Stimulated activated CD8-positive, alpha-beta memory T cell treated with anti-CD3 and anti-CD28 coated beads, Interleukin-7, amount 100 ng/mL, for 4 hours (primary cell): ENCODE measurements around the gene KRT14.
"Not testable (repeated sequence)": the region's sequence is repeated elsewhere in the genome, so short reads cannot be mapped to it uniquely, and the experiment has no call there.

Experiments
- DNase-seq, 2 donors: peaks; one replicate each; pipeline ENCODE4 v3.0.0-alpha.2; 2020; ENCODE audit warnings: low read depth in 2 of 2

KRT14 gene

DNA sequence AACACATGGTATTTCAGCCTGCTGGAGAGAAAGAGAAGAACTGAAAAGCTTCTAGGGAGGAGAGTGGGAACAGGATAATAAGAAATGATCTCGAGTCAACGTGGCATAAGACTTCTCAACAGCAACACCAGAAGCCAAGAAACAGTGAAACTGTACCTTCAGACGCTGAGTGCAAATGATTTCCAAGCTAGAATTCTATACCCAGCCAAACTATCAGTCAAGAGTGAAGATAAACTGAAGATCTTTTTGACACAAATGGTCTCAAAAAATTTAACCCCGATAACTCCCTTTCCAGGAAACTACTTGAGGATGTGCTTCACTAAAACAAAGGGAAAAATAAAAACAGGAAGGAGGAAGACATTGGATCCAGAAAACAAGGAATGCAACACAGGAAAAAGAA lies 20.2 kb upstream of the KRT14 start:
- DNase-seq, result not testable (repeated sequence)

DNA sequence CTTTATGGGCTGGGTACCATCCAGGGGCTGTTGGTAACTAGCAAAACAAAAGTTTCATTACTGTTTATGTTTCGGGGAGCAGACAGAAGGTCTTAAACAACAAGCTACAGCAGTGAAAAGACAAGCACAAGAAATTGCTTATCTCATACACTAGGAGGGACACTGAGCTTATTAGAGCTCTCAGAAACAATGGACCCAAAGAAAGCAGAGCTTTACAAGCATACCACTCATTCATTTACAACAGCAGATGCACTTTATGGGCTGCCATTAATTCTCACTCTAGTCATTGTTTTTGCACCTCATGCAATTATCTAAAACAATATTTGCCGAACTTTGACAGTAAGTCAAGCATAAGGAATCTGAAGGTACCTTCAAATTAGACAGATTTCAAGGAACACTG lies 15.8 kb upstream of the KRT14 start:
- DNase-seq, result no peak

DNA sequence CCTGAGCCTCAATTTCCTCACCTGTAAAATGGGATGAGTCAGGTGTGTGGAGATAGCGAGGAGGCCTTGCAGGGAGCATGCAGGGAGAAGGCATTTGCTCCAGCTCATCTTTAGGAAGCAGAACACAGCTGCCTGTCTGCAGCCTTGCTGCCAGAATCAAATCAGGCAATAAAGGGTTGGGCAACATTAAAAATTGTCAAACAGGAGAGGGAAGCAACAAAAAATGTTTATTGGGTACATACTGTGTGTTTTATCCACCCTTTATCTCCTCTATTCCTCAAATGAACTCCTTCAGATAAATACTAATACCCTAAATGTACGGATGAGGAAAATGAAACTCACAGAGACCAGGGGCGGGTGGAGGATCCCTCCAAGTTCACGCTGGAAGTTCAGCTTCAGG lies 13.6 kb upstream of the KRT14 start:
- no peak for DNase-seq

DNA sequence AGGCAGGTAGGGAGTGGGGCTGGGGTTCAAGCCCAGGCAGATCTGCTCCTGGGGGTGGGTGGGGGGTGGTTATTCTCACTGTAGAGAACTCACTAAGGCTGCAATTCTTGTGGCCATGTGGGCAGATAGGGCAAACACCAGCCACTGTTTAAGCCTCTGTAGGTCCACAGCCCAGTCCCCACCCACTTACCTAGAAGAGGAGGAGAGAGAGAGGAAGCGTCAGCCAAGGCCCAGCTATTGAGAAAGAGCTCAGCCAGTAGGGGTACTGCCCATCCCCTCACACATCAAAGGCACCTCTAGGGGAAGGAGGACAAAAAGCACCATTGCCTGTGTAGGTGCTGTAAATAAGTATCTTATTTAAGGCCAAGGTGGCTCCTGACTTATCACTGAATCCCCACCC lies 13.0 kb upstream of the KRT14 start:
- no peak for DNase-seq

DNA sequence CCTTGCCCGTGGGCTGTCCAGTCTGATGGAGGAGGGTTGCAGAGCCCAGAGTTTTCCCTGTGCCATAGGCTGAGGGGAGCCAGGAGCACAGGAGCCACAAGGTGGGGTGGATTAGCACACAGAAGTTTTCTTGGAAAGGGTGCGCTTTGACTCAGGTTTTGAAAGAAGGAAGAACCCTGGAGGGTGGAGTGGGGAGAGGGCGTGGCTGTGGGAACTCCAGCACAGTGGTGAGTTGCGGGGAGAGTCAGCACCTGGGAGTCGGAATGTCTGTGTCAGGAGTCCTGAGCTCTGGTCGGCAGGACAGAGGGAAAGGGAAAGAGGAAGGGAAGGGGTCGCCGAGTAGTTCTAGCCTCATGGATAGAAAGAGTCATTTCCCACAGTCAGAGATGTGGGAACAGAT lies 8.9 kb upstream of the KRT14 start:
- DNase-seq, result no peak

DNA sequence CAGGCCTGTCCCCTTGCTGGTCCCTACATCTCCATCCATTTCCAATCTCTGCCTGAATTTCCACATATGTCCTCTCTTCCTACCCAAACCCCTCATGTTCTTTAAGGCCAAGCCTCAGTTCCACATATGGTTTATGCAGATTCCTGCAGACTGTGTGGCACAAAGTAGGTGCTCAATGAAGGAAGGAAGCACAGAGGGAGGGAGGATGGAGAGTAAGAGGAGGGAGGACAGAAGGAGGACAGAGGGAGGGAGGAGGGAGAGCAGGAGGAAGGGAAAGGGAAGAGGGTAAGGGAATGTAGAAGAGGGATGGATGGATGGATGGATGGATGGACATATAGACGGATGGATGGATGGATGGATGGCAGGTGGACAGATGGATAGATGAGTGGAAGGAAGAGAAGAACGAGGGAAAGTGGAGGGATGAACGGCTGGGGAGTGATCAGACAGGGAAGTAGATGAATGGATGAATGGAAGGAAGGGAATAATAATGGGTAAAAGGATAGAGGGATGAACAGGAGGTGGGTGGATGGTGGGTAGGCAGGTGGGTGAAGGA lies 7.7 kb upstream of the KRT14 start:
- no peak for DNase-seq

DNA sequence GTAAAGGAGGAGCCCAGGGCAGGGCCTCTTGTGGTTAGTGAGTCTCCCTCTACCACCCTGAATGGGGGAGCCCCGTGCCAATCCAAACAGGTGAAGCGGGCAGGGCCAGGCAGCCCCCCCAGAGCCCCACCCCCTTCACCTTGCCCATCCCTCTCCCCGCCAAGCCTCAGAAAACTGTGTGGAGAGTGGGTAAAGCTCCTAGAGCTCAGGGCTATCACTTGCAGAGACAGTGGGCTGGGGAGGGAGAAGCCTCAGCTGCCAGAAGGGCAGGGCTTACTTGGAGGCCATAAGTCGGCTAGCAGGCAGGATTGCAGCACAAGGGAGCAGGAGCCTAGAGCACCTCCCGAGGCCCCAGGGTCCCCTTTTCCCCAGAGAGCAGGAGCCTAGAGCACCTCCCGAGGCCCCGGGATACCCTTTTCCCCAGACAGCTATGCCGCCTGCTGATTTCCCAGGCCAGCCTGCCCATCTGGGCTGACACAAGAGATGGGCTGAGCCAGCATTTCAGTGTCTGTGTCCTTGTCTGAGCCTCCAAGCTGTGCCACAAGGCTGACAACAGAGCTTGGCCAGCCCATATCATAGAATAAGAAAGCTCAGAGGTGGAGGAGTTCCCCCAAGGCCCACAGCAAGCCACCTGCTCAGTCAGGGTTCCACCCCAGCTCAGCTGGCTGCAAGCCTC lies 6.7 kb upstream of the KRT14 start:
- DNase-seq, result no peak

DNA sequence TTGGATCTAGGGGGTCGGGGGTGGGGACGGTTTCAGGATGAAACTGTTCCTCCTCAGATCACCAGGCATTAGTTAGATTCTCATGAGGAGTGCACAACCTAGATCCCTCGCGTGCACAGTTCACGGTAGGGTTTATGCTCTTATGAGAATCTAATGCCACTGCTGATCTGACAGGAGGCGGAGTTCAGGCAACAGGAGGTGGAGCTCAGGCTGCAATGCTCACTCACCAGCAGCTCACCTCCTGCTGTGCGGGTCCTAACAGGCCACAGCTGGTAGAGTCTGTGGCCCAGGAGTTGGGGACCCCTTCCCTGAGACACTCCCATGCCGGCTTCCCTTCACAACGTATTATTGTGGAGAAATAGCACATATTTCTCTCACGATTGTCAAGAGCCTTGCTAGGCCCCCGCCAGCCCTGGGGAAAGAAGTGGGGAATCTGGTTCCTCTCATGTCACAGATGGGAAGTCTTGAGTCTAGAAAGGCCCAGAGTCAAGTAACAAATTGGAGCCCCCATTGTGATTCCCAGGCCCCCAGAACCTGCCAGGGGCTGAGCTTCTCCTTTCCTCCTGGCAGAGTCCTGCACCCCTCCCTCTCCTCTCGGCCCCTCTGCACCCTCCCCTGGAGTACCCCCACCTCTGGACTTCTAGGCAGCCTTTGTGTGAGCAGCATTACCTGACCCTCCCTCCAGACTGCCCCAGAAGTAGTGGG lies 6.1 kb upstream of the KRT14 start:
- DNase-seq, result no peak

DNA sequence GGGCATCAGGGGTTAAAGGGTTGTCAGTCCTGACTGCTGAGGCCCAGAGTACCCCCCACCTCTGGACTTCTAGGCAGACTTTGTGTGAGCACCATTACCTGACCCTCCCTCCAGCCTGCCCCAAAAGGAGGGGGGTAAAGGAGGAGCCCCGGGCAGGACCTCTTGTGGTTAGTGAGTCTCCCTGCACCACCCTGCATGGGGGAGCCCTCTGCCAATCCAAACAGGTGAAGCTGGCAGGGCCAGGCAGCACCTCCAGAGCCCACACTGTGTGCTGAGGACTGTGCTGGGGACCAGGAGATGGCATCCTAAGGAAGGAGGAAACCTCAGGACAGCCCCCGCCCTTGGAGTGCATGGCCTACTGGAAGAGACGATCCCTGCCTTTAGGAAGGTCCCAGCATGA lies 2.6 kb upstream of the KRT14 start:
- no peak for DNase-seq

DNA sequence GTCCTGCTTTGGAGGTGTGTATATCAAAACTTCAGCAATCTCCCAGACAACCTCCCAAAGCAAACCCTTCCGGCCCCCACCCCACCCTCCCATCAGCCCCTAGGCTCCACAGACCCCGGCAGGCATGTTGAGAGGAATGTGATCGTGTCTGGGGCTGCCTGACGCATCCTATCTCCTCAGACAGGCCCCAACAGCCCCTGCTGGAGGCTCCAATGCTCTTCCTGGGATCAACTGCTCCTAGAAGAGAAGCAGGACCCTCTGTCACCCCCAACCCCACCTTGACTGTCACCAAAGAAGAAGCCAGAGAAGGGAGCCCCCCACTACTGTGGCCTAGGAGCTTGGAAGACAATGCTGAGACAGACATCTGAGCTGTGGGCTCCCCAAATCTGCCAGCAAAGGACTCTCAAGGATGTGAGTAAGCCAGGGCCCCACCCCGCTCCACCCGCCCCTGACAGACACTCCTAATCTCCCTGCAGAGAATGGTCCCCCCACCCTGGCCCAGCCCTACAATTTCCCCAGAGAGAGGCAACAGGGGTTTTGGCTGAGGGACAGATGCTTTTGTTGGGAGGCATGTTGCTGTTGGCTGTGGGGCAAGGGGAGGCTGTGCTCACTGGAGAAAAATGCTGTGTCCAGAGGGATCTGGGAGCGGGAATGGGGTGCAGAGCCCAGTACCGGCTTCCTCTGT lies 1.6 kb upstream of the KRT14 start:
- DNase-seq, result no peak

DNA sequence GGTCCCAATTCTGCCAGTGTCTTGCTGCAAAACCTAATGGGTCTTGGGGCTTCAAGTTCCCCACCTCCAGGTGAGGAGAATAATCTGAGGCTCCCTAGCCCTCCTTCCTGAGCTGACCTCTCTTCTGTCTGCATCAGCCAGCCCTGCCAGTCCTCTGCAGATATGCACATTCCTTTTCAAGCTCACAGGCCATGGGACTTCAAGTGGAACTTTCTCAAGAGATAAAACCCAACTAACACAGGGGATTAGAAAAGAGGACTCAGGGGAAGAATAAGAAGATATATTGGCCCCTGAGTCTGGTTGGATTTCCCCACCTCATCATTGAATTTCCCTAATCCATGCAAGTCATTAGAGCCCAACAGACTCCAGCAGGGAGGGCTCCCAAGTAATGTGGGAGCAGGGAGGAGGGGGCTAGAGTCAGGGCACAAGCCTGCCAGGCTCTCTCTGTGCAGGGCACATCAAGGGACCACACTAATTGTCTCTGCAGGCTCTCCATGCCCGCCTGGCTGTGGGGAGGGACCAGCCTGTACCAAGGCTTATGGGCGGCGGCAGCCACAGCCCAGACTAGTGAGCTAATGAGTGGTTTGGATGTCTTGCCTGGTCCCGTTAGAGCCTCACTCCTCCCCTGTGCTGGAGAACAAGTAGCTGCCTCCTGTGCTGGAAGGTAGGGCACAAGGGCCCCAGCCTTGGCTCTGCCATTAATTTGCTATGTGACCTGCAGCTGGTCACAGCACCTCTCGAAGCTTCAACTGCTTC lies 1.2 kb downstream of the KRT14 start:
- DNase-seq, result no peak

DNA sequence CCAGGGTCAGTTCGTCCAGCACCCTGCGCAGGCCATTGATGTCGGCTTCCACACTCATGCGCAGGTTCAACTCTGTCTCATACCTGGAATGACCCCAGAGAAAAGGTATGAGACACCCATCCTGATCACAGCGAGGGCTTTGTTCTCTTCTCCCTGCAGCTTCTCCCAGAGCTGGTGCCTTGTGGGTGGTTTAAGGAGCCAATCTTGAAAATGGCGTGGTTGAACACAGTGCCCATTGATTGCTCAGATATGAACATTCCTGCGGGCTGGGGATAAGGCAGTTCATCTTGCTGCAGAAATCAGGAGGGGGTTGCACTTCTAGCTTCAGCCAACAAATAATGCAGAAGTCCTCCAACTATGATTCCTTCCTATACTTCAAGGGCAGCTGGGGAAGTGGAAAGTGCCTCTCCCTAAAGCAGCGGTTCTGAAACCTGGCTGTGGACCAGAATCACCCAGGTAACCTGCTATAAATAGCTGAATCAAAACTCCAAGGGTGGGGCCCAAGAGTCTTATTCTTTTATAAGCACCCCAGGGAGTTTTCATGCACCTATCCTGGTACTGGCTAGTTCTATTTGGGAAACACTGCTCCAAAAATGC lies 2.3 kb downstream of the KRT14 start:
- not testable (repeated sequence) for DNase-seq

DNA sequence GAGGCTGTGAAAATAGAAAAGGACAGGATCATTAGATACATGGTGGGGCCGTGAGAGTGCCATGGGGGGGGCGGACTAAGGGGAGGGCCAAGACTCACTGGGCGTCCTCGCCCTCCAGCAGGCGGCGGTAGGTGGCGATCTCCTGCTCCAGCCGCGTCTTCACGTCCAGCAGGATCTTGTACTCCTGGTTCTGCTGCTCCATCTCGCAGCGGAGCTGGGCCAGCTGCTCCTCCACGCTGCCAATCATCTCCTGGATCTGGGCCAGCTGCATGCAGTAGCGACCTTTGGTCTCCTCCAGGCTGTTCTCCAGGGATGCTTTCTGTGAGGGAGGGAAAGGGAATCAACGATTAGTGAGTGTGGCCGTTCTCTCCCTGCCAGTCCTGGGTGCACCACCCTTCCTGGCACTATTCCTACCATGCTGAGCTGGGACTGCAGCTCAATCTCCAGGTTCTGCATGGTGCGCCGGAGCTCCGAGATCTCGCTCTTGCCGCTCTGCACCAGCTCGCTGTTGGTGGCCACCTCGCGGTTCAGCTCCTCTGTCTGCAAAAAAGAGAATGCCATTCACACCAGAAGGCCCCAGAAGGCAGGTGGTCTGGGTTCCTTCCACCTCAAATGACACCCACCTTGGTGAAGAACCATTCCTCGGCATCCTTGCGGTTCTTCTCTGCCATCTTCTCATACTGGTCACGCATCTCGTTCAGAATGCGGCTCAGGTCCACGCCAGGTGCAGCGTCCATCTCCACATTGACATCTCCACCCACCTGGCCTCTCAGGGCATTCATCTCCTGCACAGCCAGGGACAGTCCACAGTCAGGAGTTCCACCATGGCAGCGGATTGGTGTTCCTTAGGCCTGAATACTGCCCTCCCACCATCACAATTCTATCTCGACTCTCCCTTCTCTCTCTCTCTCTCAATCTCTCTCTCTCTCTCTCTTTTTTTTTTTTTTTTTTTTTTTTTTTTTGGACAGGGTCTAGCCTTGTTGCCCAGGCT lies 3.3 kb downstream of the KRT14 start:
- DNase-seq, result no peak

DNA sequence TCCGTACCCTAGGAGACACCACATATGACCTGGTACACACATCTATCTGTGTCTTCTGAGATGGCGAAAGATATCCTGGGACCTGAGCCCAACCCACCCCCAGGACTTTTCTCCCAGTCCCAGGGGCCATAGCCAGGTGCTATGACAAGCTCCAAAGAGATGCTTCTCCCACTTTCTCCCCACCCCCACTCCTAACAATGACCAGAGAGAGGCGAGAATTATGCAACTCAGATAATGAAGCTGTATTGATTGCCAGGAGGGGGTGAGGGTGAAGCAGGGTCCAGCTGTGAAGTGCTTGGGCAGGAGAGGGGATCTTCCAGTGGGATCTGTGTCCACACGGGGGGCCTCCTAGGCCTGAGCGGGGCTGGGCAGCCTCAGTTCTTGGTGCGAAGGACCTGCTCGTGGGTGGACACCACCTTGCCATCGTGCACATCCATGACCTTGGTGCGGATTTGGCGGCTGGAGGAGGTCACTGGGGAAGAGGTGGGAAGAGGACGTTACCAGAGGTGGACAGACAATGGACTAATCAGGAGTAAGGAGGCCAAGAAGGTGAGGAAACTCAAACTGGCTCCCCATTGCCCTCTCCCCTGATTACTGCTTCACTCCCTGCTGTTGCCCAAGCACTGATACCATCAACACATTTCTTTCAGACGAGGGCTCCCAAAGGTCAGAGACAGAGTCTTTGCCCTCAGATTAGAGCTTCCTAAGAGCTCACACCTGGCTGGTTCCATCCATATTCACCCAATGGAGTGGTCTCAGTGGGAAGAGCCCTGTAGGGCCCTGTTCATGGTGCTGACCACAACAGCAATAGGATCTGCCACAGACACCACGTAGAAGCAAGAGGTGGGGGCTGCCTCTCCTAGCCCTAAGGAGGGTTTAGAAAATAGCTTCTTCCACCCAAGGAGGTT lies 4.4 kb downstream of the KRT14 start:
- DNase-seq, result not testable (repeated sequence)

DNA sequence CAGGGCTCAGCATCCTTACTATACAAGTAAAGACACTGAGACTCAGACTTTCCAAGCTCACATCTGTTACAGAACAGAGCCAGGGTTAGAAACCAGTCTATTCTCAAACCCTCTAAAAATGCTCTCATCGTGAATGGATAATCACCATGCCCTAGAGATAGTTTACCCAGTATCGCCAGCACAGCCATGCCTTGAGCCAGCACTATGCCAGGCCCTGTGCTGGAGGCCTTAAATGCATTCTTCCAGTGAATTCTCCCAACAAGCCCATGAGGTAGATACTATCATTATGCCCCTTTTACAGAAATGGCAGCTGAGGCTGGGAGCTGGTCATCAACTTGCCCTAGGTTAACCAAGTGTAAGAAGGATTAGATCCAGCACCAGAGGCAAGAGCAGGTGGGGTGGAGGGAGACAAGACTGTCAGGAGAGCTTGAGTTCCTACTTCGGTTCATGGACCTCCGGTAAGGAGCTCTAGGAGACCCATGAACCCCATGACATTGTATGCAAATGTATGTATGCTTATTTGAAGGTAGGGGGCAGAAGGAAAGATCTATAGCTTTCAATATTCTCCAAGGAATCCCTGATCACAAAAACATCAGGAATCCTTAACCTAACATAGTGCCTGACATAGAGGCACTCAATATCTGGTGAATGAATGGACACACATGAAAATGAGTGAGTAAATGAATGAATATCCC lies 5.2 kb downstream of the KRT14 start:
- no peak for DNase-seq

DNA sequence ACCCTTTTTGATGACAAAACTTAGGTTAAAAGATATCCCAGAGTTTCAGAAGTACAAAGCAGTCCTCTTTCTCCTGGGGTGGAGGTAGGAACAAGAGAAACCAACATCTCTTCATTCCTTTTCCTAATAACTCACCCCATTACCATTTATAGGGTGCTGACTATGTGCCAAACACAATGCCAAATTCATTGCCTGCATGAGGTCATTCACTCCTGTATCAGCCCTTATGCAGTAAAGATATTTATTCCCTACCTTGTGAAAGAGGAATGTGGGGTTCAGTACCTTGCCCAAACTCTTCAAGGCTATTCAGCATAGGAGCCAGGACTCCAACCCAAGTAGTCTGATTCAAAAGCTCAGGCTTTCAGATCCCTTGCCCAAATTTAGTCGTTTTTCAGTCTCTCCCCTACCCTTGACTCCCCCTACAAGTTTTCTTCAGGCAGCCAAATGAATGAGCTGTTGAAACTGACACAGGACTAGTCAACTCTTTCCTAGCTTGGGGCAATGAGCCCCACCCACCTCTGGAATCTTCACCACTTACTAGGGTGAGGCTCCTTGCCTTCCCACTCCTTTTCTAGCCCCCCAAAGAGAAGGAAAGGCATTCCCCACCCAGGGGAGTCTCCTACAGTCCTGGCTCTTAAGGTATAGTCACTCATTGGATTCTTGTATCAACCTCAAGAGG lies 5.9 kb downstream of the KRT14 start:
- no peak for DNase-seq

DNA sequence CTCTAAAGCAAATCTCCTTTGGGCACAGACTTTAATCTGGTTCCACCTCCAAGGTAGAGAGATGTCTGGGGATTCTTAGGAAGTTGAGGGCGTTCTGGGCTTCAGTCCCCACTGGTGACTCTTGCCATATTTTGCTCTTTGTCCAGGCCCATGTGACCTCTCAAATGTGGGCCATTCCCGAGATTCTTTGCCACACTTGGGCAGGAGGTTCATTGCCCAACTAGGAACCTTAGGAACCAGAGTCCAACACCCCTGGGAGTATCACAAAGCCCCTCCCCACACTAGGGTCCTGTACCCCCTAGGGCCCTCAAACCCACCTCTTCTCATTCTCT lies 6.5 kb downstream of the KRT14 start:
- no peak for DNase-seq

DNA sequence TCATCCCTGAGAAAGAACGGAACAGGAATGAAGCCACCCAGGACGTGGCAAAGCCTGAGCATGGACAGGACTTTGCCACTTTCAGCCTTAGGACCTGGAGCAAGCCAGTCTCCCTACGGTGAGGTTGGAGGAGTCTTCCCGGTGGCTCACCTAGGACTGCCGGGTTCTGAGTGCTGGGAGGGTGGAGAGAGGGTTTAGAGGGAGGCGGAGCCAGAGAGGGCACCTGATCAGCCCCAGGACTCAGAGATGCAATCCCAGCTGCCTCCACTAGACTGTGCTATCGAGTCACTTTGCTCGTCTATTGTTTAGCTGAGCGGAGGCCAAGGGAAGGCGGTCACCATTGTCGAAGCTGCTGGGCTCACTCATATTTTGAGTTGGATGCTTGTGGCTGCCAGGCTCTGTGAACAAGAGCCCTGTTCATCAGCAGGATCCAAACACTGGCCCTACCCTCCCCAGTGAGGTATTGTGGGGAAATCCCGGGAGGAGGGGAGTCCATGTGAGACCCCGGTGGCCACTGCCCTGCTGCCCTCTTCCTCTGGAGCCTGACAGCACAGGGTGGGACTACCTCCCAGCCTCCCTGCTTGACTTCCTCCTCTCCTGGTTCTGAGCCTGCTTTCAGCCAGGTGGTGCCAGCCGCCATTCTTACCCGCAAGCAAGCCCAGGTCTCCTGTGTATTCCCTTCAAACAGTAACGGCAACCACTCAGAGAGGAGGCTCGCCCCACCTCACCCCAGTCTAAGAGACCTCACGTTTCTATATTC lies 7.0 kb downstream of the KRT14 start:
- DNase-seq, result peak; percentile 14 to 17
